ENCODE measurements around the gene CD8B2.

DNA sequence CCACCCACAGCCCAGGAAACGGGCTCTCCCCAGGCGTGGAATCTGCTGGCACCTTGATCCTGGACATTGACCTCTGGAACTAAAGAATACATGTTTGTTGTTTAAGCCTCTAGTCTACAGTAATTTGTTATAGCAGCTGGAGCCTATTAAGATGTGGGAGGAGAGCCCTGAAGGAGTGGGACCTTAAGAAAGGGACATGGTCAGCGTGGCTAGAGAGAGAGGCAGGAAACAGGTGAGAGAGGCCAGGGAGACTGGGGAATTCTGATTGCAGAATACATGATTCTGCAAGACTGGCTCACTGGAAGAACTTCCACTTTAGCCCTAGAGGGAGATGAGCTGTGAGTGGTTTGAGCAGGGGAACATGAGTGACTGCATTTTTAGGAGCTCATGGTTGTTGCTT is 83.2 kb downstream of the CD8B2 start:
- TF ChIP-seq EZH2 (IDR thresholded peaks at IDR 0.05; ENCODE audit: low read depth, unreplicated experiment), result no peak
- TF ChIP-seq, protein P1, sequence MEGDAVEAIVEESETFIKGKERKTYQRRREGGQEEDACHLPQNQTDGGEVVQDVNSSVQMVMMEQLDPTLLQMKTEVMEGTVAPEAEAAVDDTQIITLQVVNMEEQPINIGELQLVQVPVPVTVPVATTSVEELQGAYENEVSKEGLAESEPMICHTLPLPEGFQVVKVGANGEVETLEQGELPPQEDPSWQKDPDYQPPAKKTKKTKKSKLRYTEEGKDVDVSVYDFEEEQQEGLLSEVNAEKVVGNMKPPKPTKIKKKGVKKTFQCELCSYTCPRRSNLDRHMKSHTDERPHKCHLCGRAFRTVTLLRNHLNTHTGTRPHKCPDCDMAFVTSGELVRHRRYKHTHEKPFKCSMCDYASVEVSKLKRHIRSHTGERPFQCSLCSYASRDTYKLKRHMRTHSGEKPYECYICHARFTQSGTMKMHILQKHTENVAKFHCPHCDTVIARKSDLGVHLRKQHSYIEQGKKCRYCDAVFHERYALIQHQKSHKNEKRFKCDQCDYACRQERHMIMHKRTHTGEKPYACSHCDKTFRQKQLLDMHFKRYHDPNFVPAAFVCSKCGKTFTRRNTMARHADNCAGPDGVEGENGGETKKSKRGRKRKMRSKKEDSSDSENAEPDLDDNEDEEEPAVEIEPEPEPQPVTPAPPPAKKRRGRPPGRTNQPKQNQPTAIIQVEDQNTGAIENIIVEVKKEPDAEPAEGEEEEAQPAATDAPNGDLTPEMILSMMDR (conservative IDR thresholded peaks at IDR 0.05; ENCODE audit: low read depth in 2 of 2), result no peak

Measured in GM23338 (cell line).